HG02623 (cell line): ENCODE measurements around the gene TIPRL.
"Not testable (repeated sequence)": the region's sequence is repeated elsewhere in the genome, so short reads cannot be mapped to it uniquely, and the experiment has no call there.

Source experiments
- ATAC-seq: cut with Tn5 transposase; IDR thresholded peaks from one replicate; pipeline ENCODE4 v1.9.1; 2021; ENCODE audit warnings: moderate library complexity; ENCODE audit not compliant: unreplicated experiment

Gene TIPRL

GRCh38 chr1:168178638-168179437 is at the start of gene TIPRL:
Gene TIPRL, plus strand, starts transcription at chr1:168178962. Its CDS starts 116 bp downstream, at chr1:168179078.
- peak; percentile 93 for ATAC-seq

GRCh38 chr1:168129933-168130332 is 48.8 kb upstream of the TIPRL start:
- ATAC-seq, result no peak

GRCh38 chr1:168134132-168134531 is 44.6 kb upstream of the TIPRL start:
- no peak for ATAC-seq

GRCh38 chr1:168134642-168135041 is 44.1 kb upstream of the TIPRL start:
- no peak for ATAC-seq

- no peak for ATAC-seq
These were observed 43.4 kb upstream of the TIPRL start for GRCh38 chr1:168135116-168135920.

- ATAC-seq, result no peak
These were observed 42.6 kb upstream of the TIPRL start for GRCh38 chr1:168135921-168136708.

GRCh38 chr1:168136709-168137514 is 41.9 kb upstream of the TIPRL start, which contains the start of gene GPR161:
Gene GPR161, minus strand, starts transcription at chr1:168136930. Its CDS starts 32,080 bp downstream, at chr1:168104850.
- ATAC-seq, result no peak

- no peak for ATAC-seq
These were observed 41.3 kb upstream of the TIPRL start for GRCh38 chr1:168137515-168137821.

- ATAC-seq, result no peak
These were observed 40.6 kb upstream of the TIPRL start for GRCh38 chr1:168138134-168138533.

- no peak for ATAC-seq
These were observed 39.7 kb upstream of the TIPRL start for GRCh38 chr1:168139070-168139469.

GRCh38 chr1:168141871-168142385 is 36.8 kb upstream of the TIPRL start:
- ATAC-seq, result no peak

GRCh38 chr1:168145184-168146159 is 33.3 kb upstream of the TIPRL start:
- peak; percentile 87 for ATAC-seq

- ATAC-seq, result no peak
These were observed 32.6 kb upstream of the TIPRL start for GRCh38 chr1:168146160-168146539.

- no peak for ATAC-seq
These were observed 32.1 kb upstream of the TIPRL start for GRCh38 chr1:168146626-168147025.

GRCh38 chr1:168148916-168149315 is 29.8 kb upstream of the TIPRL start:
- peak; percentile 63 for ATAC-seq

- ATAC-seq, result no peak
These were observed 28.5 kb upstream of the TIPRL start for GRCh38 chr1:168150283-168150682.

GRCh38 chr1:168151935-168152334 is 26.8 kb upstream of the TIPRL start:
- no peak for ATAC-seq

GRCh38 chr1:168154707-168155106 is 24.1 kb upstream of the TIPRL start:
- ATAC-seq, result not testable (repeated sequence)

GRCh38 chr1:168155910-168156309 is 22.9 kb upstream of the TIPRL start:
- no peak for ATAC-seq
